Colonic mucosa (tissue), 4 donors: ENCODE data around the gene TBCA. TPM values are rescaled to one million over a fixed set of nuclear protein-coding genes. Genes with fewer than 3 reads are reported as not detected.

ENCODE experiments used
- DNase-seq: peaks from one replicate; pipeline ENCODE4 v3.0.0-alpha.2; 2020
- H3K27ac ChIP-seq: fragments of 200-600 bp; one replicate; pipeline ENCODE4 v1.8.0; 2021
- H3K27me3 ChIP-seq: fragments of 200-600 bp; one replicate; pipeline ENCODE4 v1.8.0; 2021
- H3K36me3 ChIP-seq: fragments of 200-600 bp; one replicate; pipeline ENCODE4 v1.8.0; 2021
- H3K4me1 ChIP-seq: fragments of 200-600 bp; one replicate; pipeline ENCODE4 v1.8.0; 2021; ENCODE audit warnings: mild to moderate bottlenecking
- H3K4me3 ChIP-seq: fragments of 200-600 bp; one replicate; pipeline ENCODE4 v1.8.0; 2021
- H3K9ac ChIP-seq, 2 donors: one replicate each; pipeline ENCODE4 v1.7.0; 2013; ENCODE audit warnings: control low read depth in 2 of 2, low read depth in 2 of 2, low read length in 2 of 2
- H3K9me3 ChIP-seq: fragments of 200-600 bp; one replicate; pipeline ENCODE4 v1.8.0; 2021
- intact Hi-C: fragments of 100-400 bp; cut with DNase I; formaldehyde crosslinking; loops from one replicate; pipeline ENCODE4 v1.14.1; 2022
- total RNA-seq, 2 donors: library from RNA; stranded (reverse); fragmentation: NEBNext Ultra II Directional in 1 of 2; extraction: Animal tissue kit (Norgen Biotek cat#: 25700) in 1 of 2; gene quantifications; one replicate each; pipeline ENCODE4 v1.2.1, GENCODE V29; 2021
- TF ChIP-seq, protein P1 (sequence below): fragments of 200-600 bp; IDR thresholded peaks from one replicate; pipeline ENCODE4 v1.8.0; 2022; ENCODE audit warnings: antibody characterized with exemption, mild to moderate bottlenecking
- donor health status: healthy.
- donor health status: DM: no; HTN: no; CAD: no.
- donor health status: DM: no; HTN: no; CAD: no.

Gene TBCA
- total RNA-seq, 2 donors from 2014 or later, result 123 to 155 TPM

GRCh38 chr5:77658662-77659061 lies 117.5 kb downstream of the TBCA start:
- Histone ChIP-seq H3K4me3 (no peak overlapping the region), H3K9me3 (no peaks in the 10 kb centered on the region), H3K27ac (no peak overlapping the region), H3K36me3 (no peaks in the 10 kb centered on the region), H3K4me1 (no peaks in the 10 kb centered on the region), H3K9ac (no peak overlapping the region), H3K27me3 (no peaks in the 10 kb centered on the region)
- TF ChIP-seq, protein P1, sequence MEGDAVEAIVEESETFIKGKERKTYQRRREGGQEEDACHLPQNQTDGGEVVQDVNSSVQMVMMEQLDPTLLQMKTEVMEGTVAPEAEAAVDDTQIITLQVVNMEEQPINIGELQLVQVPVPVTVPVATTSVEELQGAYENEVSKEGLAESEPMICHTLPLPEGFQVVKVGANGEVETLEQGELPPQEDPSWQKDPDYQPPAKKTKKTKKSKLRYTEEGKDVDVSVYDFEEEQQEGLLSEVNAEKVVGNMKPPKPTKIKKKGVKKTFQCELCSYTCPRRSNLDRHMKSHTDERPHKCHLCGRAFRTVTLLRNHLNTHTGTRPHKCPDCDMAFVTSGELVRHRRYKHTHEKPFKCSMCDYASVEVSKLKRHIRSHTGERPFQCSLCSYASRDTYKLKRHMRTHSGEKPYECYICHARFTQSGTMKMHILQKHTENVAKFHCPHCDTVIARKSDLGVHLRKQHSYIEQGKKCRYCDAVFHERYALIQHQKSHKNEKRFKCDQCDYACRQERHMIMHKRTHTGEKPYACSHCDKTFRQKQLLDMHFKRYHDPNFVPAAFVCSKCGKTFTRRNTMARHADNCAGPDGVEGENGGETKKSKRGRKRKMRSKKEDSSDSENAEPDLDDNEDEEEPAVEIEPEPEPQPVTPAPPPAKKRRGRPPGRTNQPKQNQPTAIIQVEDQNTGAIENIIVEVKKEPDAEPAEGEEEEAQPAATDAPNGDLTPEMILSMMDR, result no peak
- intact Hi-C loops, result no loop called here
- no peak for DNase-seq

GRCh38 chr5:77651343-77651742 lies 124.8 kb downstream of the TBCA start:
- H3K9me3 ChIP-seq, result no peaks in the 10 kb centered on the region
- no peaks in the 10 kb centered on the region for H3K36me3 ChIP-seq
- H3K4me1 ChIP-seq, result no peaks in the 10 kb centered on the region
- H3K9ac ChIP-seq, result no peak overlapping the region
- no peak overlapping the region for H3K27ac ChIP-seq
- TF ChIP-seq, protein P1, result no peak
- no peak overlapping the region for H3K4me3 ChIP-seq
- peaks cover 5% of the 10 kb centered on the region for H3K27me3 ChIP-seq
- no peak for DNase-seq
- intact Hi-C loops, result no loop called here

DNA sequence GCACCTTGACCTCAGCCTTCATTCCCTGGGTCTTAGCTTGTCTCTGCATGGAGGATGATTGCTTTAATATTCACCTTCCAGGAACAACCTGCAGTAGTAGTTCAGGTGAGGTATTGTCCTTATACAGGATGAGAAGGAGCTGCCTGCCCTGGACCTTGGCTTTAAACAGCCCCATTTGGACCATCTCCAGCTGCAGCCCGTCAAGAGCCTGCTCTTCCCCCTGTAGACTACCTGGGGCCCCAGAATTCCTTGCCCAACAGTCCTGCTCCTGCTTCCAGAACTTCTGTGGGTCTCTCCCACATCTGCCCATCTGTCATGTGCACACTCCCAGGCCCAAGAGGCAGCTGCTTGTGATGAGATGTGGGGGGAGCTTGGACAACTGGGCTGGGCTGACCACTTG lies 125.5 kb downstream of the TBCA start:
- intact Hi-C loops, result no loop called here
- no peak overlapping the region for H3K9ac ChIP-seq
- H3K9me3 ChIP-seq, result no peaks in the 10 kb centered on the region
- TF ChIP-seq, protein P1, result no peak
- no peaks in the 10 kb centered on the region for H3K36me3 ChIP-seq
- H3K4me3 ChIP-seq, result no peak overlapping the region
- H3K27ac ChIP-seq, result no peak overlapping the region
- H3K27me3 ChIP-seq, result peaks cover 11% of the 10 kb centered on the region
- DNase-seq, result no peak
- H3K4me1 ChIP-seq, result no peaks in the 10 kb centered on the region

DNA sequence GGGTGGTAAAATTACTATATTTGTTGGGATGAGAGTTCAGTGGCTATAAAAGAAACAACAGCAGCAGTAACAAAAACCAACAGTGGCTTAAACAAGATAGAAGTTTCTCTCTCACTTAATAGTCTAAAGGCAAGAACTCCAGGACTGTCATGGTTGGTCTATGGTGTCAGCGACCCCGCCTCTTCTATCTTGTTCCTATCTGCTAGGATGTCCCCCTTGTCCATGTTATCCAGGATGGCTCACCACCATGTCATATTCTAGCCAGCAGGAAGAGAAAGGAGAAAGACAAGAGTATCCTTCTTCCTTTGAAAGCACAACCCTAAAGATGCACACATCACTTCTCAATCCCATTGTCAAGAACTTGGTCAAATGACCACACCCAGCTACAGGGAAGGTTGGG lies 126.4 kb downstream of the TBCA start:
- Histone ChIP-seq H3K9ac (no peak overlapping the region), H3K27ac (no peak overlapping the region), H3K27me3 (peaks cover 14% of the 10 kb centered on the region), H3K36me3 (no peaks in the 10 kb centered on the region), H3K9me3 (no peaks in the 10 kb centered on the region), H3K4me1 (no peaks in the 10 kb centered on the region), H3K4me3 (no peak overlapping the region)
- no peak for DNase-seq
- TF ChIP-seq, protein P1, result no peak
- intact Hi-C loops, result no loop called here

GRCh38 chr5:77645995-77646639 lies 130.0 kb downstream of the TBCA start:
- DNase-seq, result no peak
- Histone ChIP-seq H3K9me3 (no peaks in the 10 kb centered on the region), H3K36me3 (no peaks in the 10 kb centered on the region), H3K4me1 (no peaks in the 10 kb centered on the region), H3K27me3 (peaks cover 51% of the 10 kb centered on the region), H3K9ac (no peak overlapping the region), H3K4me3 (no peak overlapping the region), H3K27ac (no peak overlapping the region)
- TF ChIP-seq, protein P1, result no peak
- intact Hi-C loops, result no loop called here
